Measurements from ENCODE around the gene MAML3.

Gene MAML3

GRCh38 chr4:140153718-140154571 lies at the start of gene MAML3:
TSS of gene MAML3 (minus strand) at chr4:140154184. CDS start at chr4:140153327, 857 bp downstream.
- peak; percentile 98 for DNase-seq (ENCODE audit: low spot score)

DNA sequence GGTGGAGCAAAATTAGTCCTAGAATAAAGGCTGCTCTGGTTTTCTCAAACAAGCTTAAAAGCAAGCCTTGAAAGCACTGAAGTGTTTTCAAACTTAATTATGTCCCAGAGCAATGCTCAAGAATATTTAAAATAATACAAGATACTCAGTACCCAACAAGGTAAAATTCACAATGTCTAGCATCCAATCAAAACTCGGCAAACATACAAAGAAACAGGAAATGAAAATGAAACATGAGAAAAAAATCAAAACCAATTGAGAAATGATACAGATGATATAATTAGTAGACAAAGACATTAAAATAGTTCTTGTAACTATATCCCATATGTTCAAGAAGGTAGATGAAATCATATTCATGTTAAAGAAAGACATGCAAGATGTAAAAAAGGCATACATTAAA lies 45.0 kb upstream of the MAML3 start:
- no peak for DNase-seq (ENCODE audit: low spot score)

GRCh38 chr4:140195806-140196205 lies 41.8 kb upstream of the MAML3 start:
- DNase-seq (ENCODE audit: low spot score) = no peak

DNA sequence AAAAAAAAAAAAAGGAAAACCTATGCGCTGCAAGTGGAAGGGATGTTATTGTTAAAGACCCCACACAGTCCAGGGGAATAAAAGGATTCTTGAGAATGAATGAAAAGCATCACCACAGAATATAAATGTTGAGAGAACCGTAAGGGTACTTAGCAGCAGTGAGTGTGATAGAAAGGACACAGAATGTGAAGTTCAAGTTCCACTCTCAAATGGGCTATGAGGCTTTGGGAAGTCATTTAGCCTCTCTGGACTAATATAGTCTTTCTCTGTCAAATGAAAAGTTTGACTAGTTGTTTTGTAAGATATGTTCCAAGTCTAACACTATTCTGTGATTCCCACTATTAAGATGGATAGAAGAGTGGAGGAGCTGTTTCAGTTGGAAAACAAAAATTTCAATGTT lies 35.8 kb upstream of the MAML3 start:
- no peak for DNase-seq (ENCODE audit: low spot score)

GRCh38 chr4:140188975-140189374 lies 35.0 kb upstream of the MAML3 start:
- DNase-seq (ENCODE audit: low spot score) = no peak

DNA sequence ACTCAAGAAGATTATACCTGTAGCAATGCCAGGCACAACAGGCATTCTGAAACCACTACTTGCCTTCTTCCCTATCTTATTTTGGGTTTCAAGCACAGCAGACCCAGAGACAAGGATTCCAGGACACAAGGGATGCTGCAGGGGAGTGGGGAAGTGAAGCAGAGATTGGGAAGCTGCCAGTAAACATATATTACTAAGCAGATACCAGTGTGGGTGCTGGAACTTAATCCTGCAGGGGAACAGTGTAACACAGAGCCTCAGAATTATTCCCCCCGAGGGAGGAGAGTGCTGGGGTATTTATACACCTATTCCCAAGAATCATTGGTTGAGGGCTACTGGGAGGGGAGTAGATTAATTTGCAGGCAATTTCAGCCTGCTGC lies 33.3 kb upstream of the MAML3 start:
- DNase-seq (ENCODE audit: low spot score) = no peak

GRCh38 chr4:140186651-140187315 lies 32.8 kb upstream of the MAML3 start:
- no peak for DNase-seq (ENCODE audit: low spot score)

DNA sequence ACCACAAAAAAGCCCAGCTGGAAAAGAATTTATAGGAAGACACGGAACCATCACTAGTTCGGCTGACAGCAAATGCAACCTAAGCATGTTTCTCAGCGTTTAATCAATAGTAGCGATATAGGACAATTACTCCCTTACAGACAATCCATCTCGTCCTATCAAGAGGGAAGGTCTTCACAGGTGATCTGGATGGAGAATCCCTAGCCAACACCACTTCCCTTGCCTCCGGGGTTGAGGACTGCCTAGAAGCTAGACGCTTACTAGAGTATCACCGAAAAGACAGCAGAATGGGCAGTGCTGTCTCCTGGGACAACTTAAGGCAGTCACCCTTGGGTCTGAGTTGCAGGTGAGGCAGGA lies 32.1 kb upstream of the MAML3 start:
- no peak for DNase-seq (ENCODE audit: low spot score)

- DNase-seq (ENCODE audit: low spot score) = no peak
Measured at GRCh38 chr4:140185412-140186081, 31.6 kb upstream of the MAML3 start.

DNA sequence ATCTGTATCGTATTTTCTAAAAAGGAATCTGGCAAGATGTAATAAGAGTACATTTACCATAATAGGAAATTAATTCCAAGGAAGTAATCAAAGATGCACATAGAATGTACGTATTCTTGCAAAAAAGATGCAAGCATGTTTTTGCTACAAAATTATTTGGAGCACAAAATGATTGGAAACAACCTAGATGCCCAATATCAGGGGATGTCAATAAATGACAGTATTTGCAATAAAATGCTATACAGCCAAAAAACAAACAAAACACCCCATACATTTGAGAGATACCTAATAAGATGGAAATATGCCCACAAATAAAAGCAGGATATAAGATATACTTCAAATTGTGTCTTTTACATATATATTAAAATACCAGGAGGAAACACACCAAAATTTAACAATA lies 29.3 kb upstream of the MAML3 start:
- no peak for DNase-seq (ENCODE audit: low spot score)

- DNase-seq (ENCODE audit: low spot score) = no peak
Measured at GRCh38 chr4:140180577-140180976, 26.6 kb upstream of the MAML3 start.

- DNase-seq (ENCODE audit: low spot score) = no peak
Measured at GRCh38 chr4:140176735-140177134, 22.8 kb upstream of the MAML3 start.

DNA sequence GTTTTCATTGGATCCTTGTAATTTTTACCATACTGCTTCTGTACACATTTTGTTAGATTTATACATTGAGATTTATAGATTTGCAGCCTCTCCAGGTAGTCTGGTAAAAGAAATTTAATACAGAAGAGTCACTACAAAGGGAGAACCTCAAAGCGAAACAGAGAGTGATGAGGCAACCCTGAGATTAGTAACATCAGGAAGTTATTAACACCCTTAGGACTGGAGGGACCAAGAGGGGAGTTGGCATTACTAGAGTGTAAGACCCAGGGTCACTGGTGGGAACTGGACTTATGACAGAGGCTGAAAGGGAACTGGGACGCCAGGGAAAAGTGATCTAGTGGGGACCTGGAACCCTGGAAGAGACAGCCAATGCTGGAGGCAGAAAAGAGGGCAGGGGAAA lies 20.6 kb upstream of the MAML3 start:
- DNase-seq (ENCODE audit: low spot score) = no peak

DNA sequence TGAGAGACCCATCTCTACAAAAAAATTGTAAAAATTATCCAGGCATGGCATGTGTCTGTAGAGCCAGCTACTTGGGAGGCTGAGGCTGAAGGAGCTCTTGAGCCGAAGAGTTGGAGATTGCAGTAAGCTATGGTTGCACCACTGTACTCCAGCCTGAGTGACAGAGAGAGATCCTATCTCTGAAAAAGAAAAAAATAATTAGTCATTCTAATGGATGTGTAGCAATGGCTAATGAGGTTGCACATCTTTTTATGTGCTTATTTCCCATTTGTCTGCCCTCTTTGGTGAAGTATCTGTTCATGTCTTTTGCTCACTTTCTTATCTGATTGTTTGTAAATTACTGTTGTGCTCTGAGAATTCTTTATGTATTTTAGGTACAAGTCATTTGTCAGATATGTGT lies 19.0 kb upstream of the MAML3 start:
- DNase-seq (ENCODE audit: low spot score) = no peak

DNA sequence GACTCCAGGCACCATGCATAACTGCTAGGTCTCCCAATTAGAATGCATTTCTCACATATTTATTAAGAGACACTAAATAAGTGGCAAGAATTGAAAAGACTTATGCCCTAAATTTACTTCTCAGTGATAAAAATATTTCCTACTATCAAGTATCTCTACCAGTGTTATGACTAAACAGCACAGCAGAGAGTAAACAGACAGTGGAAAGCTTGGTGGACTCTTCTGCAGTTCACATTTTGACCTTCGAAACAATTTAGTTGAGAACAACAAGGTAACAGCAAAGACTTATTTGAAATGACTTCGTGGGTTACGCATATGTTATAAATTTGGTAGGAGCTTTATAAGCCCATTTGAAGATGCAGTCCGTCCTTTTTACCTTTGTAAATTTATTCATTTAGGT lies 16.3 kb upstream of the MAML3 start:
- no peak for DNase-seq (ENCODE audit: low spot score)

GRCh38 chr4:140168936-140169335 lies 15.0 kb upstream of the MAML3 start:
- no peak for DNase-seq (ENCODE audit: low spot score)

GRCh38 chr4:140168474-140168873 lies 14.5 kb upstream of the MAML3 start:
- DNase-seq (ENCODE audit: low spot score) = no peak

GRCh38 chr4:140163029-140163810 lies 9.2 kb upstream of the MAML3 start:
- no peak for DNase-seq (ENCODE audit: low spot score)

GRCh38 chr4:140162596-140162995 lies 8.6 kb upstream of the MAML3 start:
- DNase-seq (ENCODE audit: low spot score) = no peak

DNA sequence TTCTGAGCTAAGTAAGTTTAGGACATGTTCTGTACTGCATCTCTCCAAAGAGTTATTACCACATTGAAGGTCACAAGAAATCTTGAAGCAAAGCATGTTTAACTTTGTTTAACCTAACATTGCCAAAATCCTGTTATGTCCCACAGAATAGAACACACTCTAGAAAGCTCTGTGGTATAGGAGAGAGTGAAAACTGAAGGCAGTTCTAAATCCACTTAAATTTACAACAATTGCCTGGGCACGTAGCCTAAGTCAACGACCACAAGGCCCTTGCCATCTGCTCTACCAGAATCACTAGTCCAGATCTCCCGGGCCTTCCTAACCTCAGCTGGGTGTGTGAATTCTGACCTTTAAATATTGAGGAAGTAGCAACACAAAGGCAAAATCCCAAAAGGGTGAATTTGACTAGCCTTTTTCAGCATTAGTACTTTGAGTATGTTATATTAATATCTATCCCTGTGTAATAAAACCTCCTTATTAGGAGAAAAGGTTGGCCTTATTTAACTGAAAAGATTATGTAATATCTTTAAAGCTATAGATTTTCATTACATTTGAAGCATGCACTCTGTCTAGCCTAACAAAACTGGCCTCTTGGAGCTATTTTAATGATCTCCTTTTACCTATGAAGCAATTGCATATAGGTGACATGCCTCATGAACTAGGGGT lies 4.5 kb upstream of the MAML3 start:
- no peak for DNase-seq (ENCODE audit: low spot score)

GRCh38 chr4:140157341-140157740 lies 3.4 kb upstream of the MAML3 start:
- no peak for DNase-seq (ENCODE audit: low spot score)

Measured in left forelimb (tissue), 1 donor.